ENCODE data around the gene CXCL8. TPM values are rescaled to one million over a fixed set of nuclear protein-coding genes. Genes with fewer than 3 reads are reported as not detected.

The CXCL8 gene
- polyA plus RNA-seq, 3 donors = 275 to 604 (median 328) TPM

- Histone ChIP-seq H3K27ac (ENCODE audit: low read depth in 1 of 2, low read length in 2 of 2) (no peak overlapping the region), H3K4me1 (ENCODE audit: control insufficient read depth in 1 of 2, insufficient read depth in 2 of 2, low read length in 2 of 2) (peaks cover 3 to 11% of the 10 kb centered on the region in 2 donors), H3K4me2 (replicated peaks; ENCODE audit: extremely low read depth, low read length, poor library complexity, severe bottlenecking) (no peak overlapping the region), H3K36me3 (replicated peaks in 1 of 2; ENCODE audit: control insufficient read depth in 1 of 2, insufficient read depth in 2 of 2, low read length in 2 of 2) (no peaks in the 10 kb centered on the region), H2AFZ (ENCODE audit: insufficient read depth, low read depth, low read length, poor library complexity, severe bottlenecking) (no peak overlapping the region), H3K4me3 (replicated peaks in 1 of 3; ENCODE audit: low read depth in 2 of 3, low read length in 3 of 3) (no peak overlapping the region), H3K9ac (ENCODE audit: insufficient read depth, low read length, poor library complexity, severe bottlenecking) (no peak overlapping the region), H3K9me3 (replicated peaks in 1 of 2; ENCODE audit: control insufficient read depth in 1 of 2, insufficient read depth in 1 of 2, low read length in 2 of 2) (no peaks in the 10 kb centered on the region), H3K27me3 (ENCODE audit: control insufficient read depth in 2 of 2, insufficient read depth in 2 of 2, low read length in 2 of 2) (no peaks in the 10 kb centered on the region), H4K20me1 (ENCODE audit: insufficient read depth, low read length) (no peaks in the 10 kb centered on the region), H3K79me2 (ENCODE audit: insufficient read depth, low read length) (no peaks in the 10 kb centered on the region)
- peaks cover 11% of the 10 kb centered on the region for H3K4me1 Mint-ChIP-seq
- WGBS (ENCODE audit: insufficient coverage) = no CpG with 5 or more reads among the region's 2 CpGs
- no peaks in the 10 kb centered on the region for H3K9me3 Mint-ChIP-seq
- no peak overlapping the region for H3K27ac Mint-ChIP-seq
- intact Hi-C loops (cut with micrococcal nuclease) = no loop called here
- H3K27me3 Mint-ChIP-seq (ENCODE audit: low read depth in 3 of 3) = no peaks in the 10 kb centered on the region
- DNase-seq = no peak
- TF ChIP-seq CTCF (IDR thresholded peaks at IDR 0.05) = no peak
- H3K36me3 Mint-ChIP-seq = no peaks in the 10 kb centered on the region
- no peak overlapping the region for H3K4me3 Mint-ChIP-seq
Observed at GRCh38 chr4:73692701-73693100, 47.7 kb upstream of the CXCL8 start.

- Mint-ChIP-seq H3K27me3 (ENCODE audit: low read depth in 3 of 3) (no peaks in the 10 kb centered on the region), H3K9me3 (no peaks in the 10 kb centered on the region), H3K27ac (no peak overlapping the region), H3K36me3 (no peaks in the 10 kb centered on the region), H3K4me1 (peaks cover 11% of the 10 kb centered on the region), H3K4me3 (no peak overlapping the region)
- H3K36me3 ChIP-seq (replicated peaks in 1 of 2; ENCODE audit: control insufficient read depth in 1 of 2, insufficient read depth in 2 of 2, low read length in 2 of 2) = no peaks in the 10 kb centered on the region
- H3K27ac ChIP-seq (ENCODE audit: low read depth in 1 of 2, low read length in 2 of 2) = no peak overlapping the region
- H3K79me2 ChIP-seq (ENCODE audit: insufficient read depth, low read length) = no peaks in the 10 kb centered on the region
- DNase-seq = no peak
- intact Hi-C loops (cut with micrococcal nuclease) = no loop called here
- no peaks in the 10 kb centered on the region for H3K9me3 ChIP-seq (replicated peaks in 1 of 2; ENCODE audit: control insufficient read depth in 1 of 2, insufficient read depth in 1 of 2, low read length in 2 of 2)
- H3K4me2 ChIP-seq (replicated peaks; ENCODE audit: extremely low read depth, low read length, poor library complexity, severe bottlenecking) = no peak overlapping the region
- WGBS (ENCODE audit: insufficient coverage) = 83% methylated on average over 1 of the region's 1 CpG
- no peak overlapping the region for H2AFZ ChIP-seq (ENCODE audit: insufficient read depth, low read depth, low read length, poor library complexity, severe bottlenecking)
- TF ChIP-seq CTCF (IDR thresholded peaks at IDR 0.05) = no peak
- H3K9ac ChIP-seq (ENCODE audit: insufficient read depth, low read length, poor library complexity, severe bottlenecking) = no peak overlapping the region
- peaks cover 3 to 11% of the 10 kb centered on the region in 2 donors for H3K4me1 ChIP-seq (ENCODE audit: control insufficient read depth in 1 of 2, insufficient read depth in 2 of 2, low read length in 2 of 2)
- no peak overlapping the region for H3K4me3 ChIP-seq (replicated peaks in 1 of 3; ENCODE audit: low read depth in 2 of 3, low read length in 3 of 3)
- no peaks in the 10 kb centered on the region for H3K27me3 ChIP-seq (ENCODE audit: control insufficient read depth in 2 of 2, insufficient read depth in 2 of 2, low read length in 2 of 2)
- H4K20me1 ChIP-seq (ENCODE audit: insufficient read depth, low read length) = no peaks in the 10 kb centered on the region
Observed at GRCh38 chr4:73693811-73694210, 46.6 kb upstream of the CXCL8 start.

Data from CD14-positive monocyte (primary cell).